Stimulated activated effector memory CD8-positive, alpha-beta T cell treated with anti-CD3 and anti-CD28 coated beads, Interleukin-12 subunit alpha, Interleukin-12 subunit beta, amount 100 ng/mL, for 72 hours (primary cell): Measurements from ENCODE around the gene RYR2.

Experiments
- ATAC-seq: fragments of 150-1000 bp; cut with Tn5 transposase; 2 replicates; pipeline ENCODE4 v1.10.0; 2021
- DNase-seq, 2 donors: peaks; one replicate each; pipeline ENCODE4 v3.0.0; 2021 to 2022; ENCODE audit warnings: low spot score in 2 of 2
- H3K27ac Mint-ChIP-seq: one replicate; pipeline ENCODE4 v1.8.0; 2022; ENCODE audit warnings: mild to moderate bottlenecking, mixed read lengths
- H3K36me3 Mint-ChIP-seq: one replicate; pipeline ENCODE4 v1.8.0; 2022; ENCODE audit warnings: mild to moderate bottlenecking, mixed read lengths
- H3K4me1 Mint-ChIP-seq: one replicate; pipeline ENCODE4 v1.8.0; 2022; ENCODE audit warnings: mixed read lengths
- H3K4me3 Mint-ChIP-seq: one replicate; pipeline ENCODE4 v1.8.0; 2022; ENCODE audit warnings: mild to moderate bottlenecking, mixed read lengths
- H3K9me3 Mint-ChIP-seq: one replicate; pipeline ENCODE4 v1.8.0; 2022; ENCODE audit warnings: mixed read lengths

Gene RYR2

GRCh38 chr1:237016626-237017025 is 25.4 kb upstream of the RYR2 start:
- DNase-seq (no peak), ATAC-seq (no peak)
- no peak overlapping the region for H3K4me3 Mint-ChIP-seq
- no peaks in the 10 kb centered on the region for H3K9me3 Mint-ChIP-seq
- H3K4me1 Mint-ChIP-seq: no peaks in the 10 kb centered on the region
- no peaks in the 10 kb centered on the region for H3K36me3 Mint-ChIP-seq
- H3K27ac Mint-ChIP-seq: no peak overlapping the region

DNA sequence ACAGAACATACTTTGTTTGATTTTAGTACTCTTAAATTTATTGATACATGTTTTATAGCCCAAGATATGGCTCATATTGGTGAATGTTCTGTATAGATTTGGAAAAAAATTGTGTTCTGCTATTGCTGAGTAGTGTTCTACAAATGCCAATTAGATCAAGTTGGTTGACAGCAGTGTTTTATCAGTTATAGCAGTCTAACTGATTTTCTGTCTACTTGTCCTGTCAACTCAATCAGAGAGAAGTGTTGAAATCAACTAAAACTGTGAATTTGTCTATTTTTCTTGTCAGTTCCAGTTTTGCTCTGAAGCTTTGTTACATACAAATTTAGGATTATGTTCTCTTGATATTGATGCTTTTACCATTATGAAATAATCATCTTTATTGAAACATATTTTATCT is 23.1 kb upstream of the RYR2 start:
- H3K9me3 Mint-ChIP-seq: no peaks in the 10 kb centered on the region
- H3K36me3 Mint-ChIP-seq: no peaks in the 10 kb centered on the region
- H3K27ac Mint-ChIP-seq: no peak overlapping the region
- no peak overlapping the region for H3K4me3 Mint-ChIP-seq
- ATAC-seq (no peak), DNase-seq (no peak)
- no peaks in the 10 kb centered on the region for H3K4me1 Mint-ChIP-seq

DNA sequence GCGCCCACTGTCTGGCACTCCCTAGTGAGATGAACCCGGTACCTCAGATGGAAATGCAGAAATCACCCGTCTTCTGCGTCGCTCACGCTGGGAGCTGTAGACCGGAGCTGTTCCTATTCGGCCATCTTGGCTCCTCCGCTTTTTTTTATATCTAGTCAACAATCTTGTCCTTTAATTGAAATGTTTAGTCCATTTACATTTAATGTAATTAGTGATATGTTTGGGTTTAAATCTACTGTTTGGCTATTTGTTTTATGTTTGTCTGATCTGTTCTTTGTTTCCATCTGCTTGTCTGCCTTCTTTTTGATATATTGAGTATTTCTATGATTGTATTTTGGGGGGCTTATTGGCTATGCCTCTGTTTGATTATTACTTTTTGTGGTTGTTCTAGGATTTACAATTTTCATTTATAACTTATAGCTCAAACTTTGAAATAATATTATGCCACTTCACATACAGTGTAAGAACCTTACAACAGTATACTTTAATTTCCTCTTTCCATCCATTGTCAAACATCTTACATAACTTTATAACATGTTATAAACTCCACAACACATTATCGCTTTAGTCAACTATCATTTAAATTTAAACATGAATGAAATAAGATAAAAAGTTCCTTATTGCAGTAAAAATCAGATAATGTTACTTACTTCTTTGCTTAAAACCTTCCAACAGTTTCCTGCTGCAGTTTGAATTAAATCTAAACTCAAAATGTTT is 16.5 kb upstream of the RYR2 start:
- Mint-ChIP-seq H3K4me3 (no peak overlapping the region), H3K4me1 (no peaks in the 10 kb centered on the region), H3K9me3 (peaks cover 4% of the 10 kb centered on the region), H3K36me3 (no peaks in the 10 kb centered on the region), H3K27ac (no peak overlapping the region)
- no peak for DNase-seq
- ATAC-seq: no peak

- H3K36me3 Mint-ChIP-seq: no peaks in the 10 kb centered on the region
- H3K9me3 Mint-ChIP-seq: peaks cover 4% of the 10 kb centered on the region
- DNase-seq (no peak), ATAC-seq (no peak)
- H3K4me3 Mint-ChIP-seq: no peak overlapping the region
- no peaks in the 10 kb centered on the region for H3K4me1 Mint-ChIP-seq
- H3K27ac Mint-ChIP-seq: no peak overlapping the region
Observed at GRCh38 chr1:237029240-237029639, 12.7 kb upstream of the RYR2 start.

- no peak overlapping the region for H3K4me3 Mint-ChIP-seq
- peaks cover 4% of the 10 kb centered on the region for H3K9me3 Mint-ChIP-seq
- DNase-seq: no peak
- H3K27ac Mint-ChIP-seq: no peak overlapping the region
- H3K4me1 Mint-ChIP-seq: no peaks in the 10 kb centered on the region
- H3K36me3 Mint-ChIP-seq: no peaks in the 10 kb centered on the region
- no peak for ATAC-seq
Observed at GRCh38 chr1:237029850-237030535, 12.0 kb upstream of the RYR2 start.

GRCh38 chr1:237031480-237031879 is 10.5 kb upstream of the RYR2 start:
- no peak for ATAC-seq
- Mint-ChIP-seq H3K36me3 (no peaks in the 10 kb centered on the region), H3K4me1 (no peaks in the 10 kb centered on the region), H3K27ac (no peak overlapping the region), H3K9me3 (no peaks in the 10 kb centered on the region), H3K4me3 (no peak overlapping the region)
- no peak for DNase-seq

- Mint-ChIP-seq H3K9me3 (no peaks in the 10 kb centered on the region), H3K27ac (no peak overlapping the region), H3K4me1 (no peaks in the 10 kb centered on the region), H3K4me3 (no peak overlapping the region), H3K36me3 (no peaks in the 10 kb centered on the region)
- ATAC-seq: peak; percentile 54
- no peak for DNase-seq
Observed at GRCh38 chr1:237032029-237032428, 10.0 kb upstream of the RYR2 start.

DNA sequence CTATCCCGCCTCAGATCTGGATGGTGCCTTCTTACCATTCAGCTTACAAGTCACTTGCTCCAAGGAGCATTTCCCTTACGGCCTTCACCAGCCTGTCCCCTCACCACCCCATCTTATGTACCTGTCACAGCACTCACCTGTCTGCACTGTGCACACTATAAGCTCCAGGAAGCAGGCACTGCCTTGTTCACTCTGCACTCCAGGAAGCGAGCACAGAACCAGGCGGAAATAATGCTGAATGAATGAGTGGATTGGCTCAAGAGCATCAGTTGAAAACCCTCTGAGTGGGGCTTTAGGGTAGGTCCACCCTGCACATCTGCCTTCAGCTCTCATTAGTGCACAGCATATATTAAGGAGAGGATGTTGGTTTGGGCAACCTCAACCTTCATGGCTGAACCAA is 8.9 kb upstream of the RYR2 start:
- H3K36me3 Mint-ChIP-seq: no peaks in the 10 kb centered on the region
- no peak for DNase-seq
- no peaks in the 10 kb centered on the region for H3K4me1 Mint-ChIP-seq
- H3K9me3 Mint-ChIP-seq: no peaks in the 10 kb centered on the region
- no peak for ATAC-seq
- no peak overlapping the region for H3K4me3 Mint-ChIP-seq
- H3K27ac Mint-ChIP-seq: no peak overlapping the region

GRCh38 chr1:237033804-237034203 is 8.2 kb upstream of the RYR2 start:
- H3K4me3 Mint-ChIP-seq: no peak overlapping the region
- H3K4me1 Mint-ChIP-seq: no peaks in the 10 kb centered on the region
- no peaks in the 10 kb centered on the region for H3K36me3 Mint-ChIP-seq
- DNase-seq (no peak), ATAC-seq (no peak)
- H3K9me3 Mint-ChIP-seq: no peaks in the 10 kb centered on the region
- H3K27ac Mint-ChIP-seq: no peak overlapping the region

DNA sequence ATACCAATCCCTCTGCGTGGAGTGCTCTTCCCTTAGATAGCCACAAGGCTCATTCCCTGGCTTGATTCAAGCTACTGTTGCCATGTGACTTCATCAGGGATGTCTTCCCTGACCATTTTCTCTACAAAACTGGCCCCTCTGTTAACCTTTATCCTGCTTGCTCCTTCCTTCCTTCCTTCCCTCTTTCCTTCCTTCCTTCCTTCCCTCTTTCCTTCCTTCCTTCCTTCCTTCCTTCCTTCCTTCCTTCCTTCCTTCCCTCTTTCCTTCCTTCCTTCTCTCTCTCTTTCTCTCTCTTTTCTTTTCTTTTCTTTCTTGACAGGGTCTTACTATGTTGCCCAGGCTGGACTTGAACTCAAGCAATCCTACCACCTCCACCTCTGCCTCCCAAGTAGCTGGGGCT is 6.2 kb upstream of the RYR2 start:
- Mint-ChIP-seq H3K27ac (no peak overlapping the region), H3K4me3 (no peak overlapping the region), H3K9me3 (no peaks in the 10 kb centered on the region), H3K36me3 (no peaks in the 10 kb centered on the region), H3K4me1 (no peaks in the 10 kb centered on the region)
- ATAC-seq (no peak), DNase-seq (no peak)

DNA sequence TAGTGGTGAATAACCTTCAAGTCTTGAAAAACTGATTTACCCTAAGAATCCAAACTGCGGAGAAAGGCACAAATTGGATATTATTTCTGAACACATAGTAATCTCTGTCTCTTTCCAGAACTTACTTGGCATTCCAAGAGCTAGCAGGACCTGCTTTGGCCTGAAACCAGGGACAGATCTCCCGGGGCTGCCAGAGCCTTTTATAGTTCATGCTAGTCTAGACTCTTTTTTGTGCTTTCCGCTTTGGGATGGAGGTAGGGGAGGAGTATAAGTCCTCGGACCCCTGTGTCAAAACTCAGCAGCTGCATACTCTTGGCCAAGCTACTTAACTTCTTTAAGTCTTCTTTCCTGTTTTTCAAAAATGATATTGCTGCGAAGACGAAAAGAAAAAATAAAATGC is 3.8 kb upstream of the RYR2 start:
- DNase-seq (no peak), ATAC-seq (no peak)
- Mint-ChIP-seq H3K36me3 (no peaks in the 10 kb centered on the region), H3K27ac (no peak overlapping the region), H3K9me3 (no peaks in the 10 kb centered on the region), H3K4me3 (no peak overlapping the region), H3K4me1 (peaks cover 4% of the 10 kb centered on the region)

GRCh38 chr1:237040823-237041222 is 1.2 kb upstream of the RYR2 start:
- no peaks in the 10 kb centered on the region for H3K36me3 Mint-ChIP-seq
- H3K9me3 Mint-ChIP-seq: no peaks in the 10 kb centered on the region
- H3K4me1 Mint-ChIP-seq: peaks cover 10% of the 10 kb centered on the region
- H3K27ac Mint-ChIP-seq: no peak overlapping the region
- no peak for ATAC-seq
- DNase-seq: no peak
- no peak overlapping the region for H3K4me3 Mint-ChIP-seq

DNA sequence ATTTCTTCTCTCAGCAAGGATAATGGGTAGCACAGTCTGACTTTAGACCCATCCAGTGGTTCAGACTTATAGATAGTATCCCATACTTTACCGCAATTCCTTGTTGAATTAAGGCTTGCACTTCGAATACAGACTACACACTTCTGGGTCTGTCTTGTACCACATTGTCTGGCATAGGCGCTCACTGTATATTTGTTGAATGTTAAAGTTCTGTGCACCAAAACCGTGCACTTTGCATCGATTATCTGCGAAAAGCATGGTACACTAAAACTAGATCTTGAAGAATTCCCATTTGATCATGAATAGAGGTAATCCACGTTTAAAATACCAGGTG is 556 bp upstream of the RYR2 start:
- ATAC-seq (no peak), DNase-seq (no peak)
- no peaks in the 10 kb centered on the region for H3K9me3 Mint-ChIP-seq
- H3K27ac Mint-ChIP-seq: no peak overlapping the region
- no peak overlapping the region for H3K4me3 Mint-ChIP-seq
- H3K4me1 Mint-ChIP-seq: peaks cover 10% of the 10 kb centered on the region
- no peaks in the 10 kb centered on the region for H3K36me3 Mint-ChIP-seq

GRCh38 chr1:237042526-237042891 is 525 bp downstream of the RYR2 start:
- H3K36me3 Mint-ChIP-seq: no peaks in the 10 kb centered on the region
- H3K4me3 Mint-ChIP-seq: no peak overlapping the region
- peaks cover 10% of the 10 kb centered on the region for H3K4me1 Mint-ChIP-seq
- no peaks in the 10 kb centered on the region for H3K9me3 Mint-ChIP-seq
- H3K27ac Mint-ChIP-seq: no peak overlapping the region
- ATAC-seq: peak; percentile 36
- no peak for DNase-seq

- H3K4me1 Mint-ChIP-seq: peaks cover 10% of the 10 kb centered on the region
- H3K9me3 Mint-ChIP-seq: no peaks in the 10 kb centered on the region
- H3K4me3 Mint-ChIP-seq: no peak overlapping the region
- no peaks in the 10 kb centered on the region for H3K36me3 Mint-ChIP-seq
- no peak overlapping the region for H3K27ac Mint-ChIP-seq
- ATAC-seq: peak; percentile 24
- no peak for DNase-seq
Observed at GRCh38 chr1:237042892-237043576, 1.1 kb downstream of the RYR2 start.
